IMR-90 (cell line): Measurements from ENCODE around the gene TNFRSF25. TPM values are rescaled to one million over a fixed set of nuclear protein-coding genes. Genes with fewer than 3 reads are reported as not detected.

ENCODE experiments used
- ATAC-seq: fragments of 200-7000 bp; cut with Tn5 transposase; 2 replicates; pipeline ENCODE4 v1.9.1; 2020; ENCODE audit warnings: low read depth, mild to moderate bottlenecking, moderate library complexity
- BruUV-seq: library from RNA; stranded (reverse); fragments of 400-500 nt; replicated peaks from 2 replicates; lab custom pipeline; 2021; lab: Mats Ljungman, UMichigan
- CTCF ChIA-PET: fragments of 300-600 bp; formaldehyde crosslinking; extraction: SDS; loops from one replicate; lab custom pipeline; 2021; ENCODE audit warnings: antibody characterized with exemption; lab: Yijun Ruan, JAX
- POLR2A ChIA-PET: fragments of 300-600 bp; sonication (Branson Sonifier 250); formaldehyde crosslinking; loops from one replicate; lab custom pipeline; 2022; ENCODE audit warnings: antibody characterized with exemption; ENCODE audit not compliant: unreplicated experiment; lab: Charles Lee
- DNase-seq: peaks from one replicate; pipeline ENCODE4 v3.0.0; 2013
- H2AFZ ChIP-seq: replicated peaks from 2 replicates; pipeline ENCODE3; 2013; ENCODE audit warnings: low read length, mild to moderate bottlenecking; ENCODE audit not compliant: poor library complexity
- H2AK5ac ChIP-seq: 2 replicates; pipeline ENCODE4 v1.6.1; 2013; ENCODE audit warnings: low read depth, low read length, inconsistent platforms
- H2AK9ac ChIP-seq: replicated peaks from 2 replicates; pipeline ENCODE3; 2013; ENCODE audit warnings: mild to moderate bottlenecking, low read depth, low read length, moderate library complexity; ENCODE audit not compliant: poor library complexity
- H2BK120ac ChIP-seq: 2 replicates; pipeline ENCODE4 v1.6.1; 2013; ENCODE audit warnings: low read depth, low read length, inconsistent platforms
- H2BK15ac ChIP-seq: 3 replicates; pipeline ENCODE4 v1.6.1; 2013; ENCODE audit warnings: low read depth, low read length, inconsistent platforms
- H2BK20ac ChIP-seq: 2 replicates; pipeline ENCODE4 v1.6.1; 2013; ENCODE audit warnings: low read depth, mild to moderate bottlenecking, inconsistent platforms, low read length, moderate library complexity
- H2BK5ac ChIP-seq: 2 replicates; pipeline ENCODE4 v1.6.1; 2013; ENCODE audit warnings: mild to moderate bottlenecking, low read depth, low read length, inconsistent platforms; ENCODE audit not compliant: poor library complexity, severe bottlenecking
- H3K14ac ChIP-seq: replicated peaks from 2 replicates; pipeline ENCODE4 v1.6.1; 2013; ENCODE audit warnings: low read depth, low read length, inconsistent platforms
- H3K18ac ChIP-seq: 2 replicates; pipeline ENCODE4 v1.6.1; 2013; ENCODE audit warnings: low read depth, low read length, control low read depth
- H3K23ac ChIP-seq: 2 replicates; pipeline ENCODE4 v1.6.1; 2013; ENCODE audit warnings: low read depth, low read length, inconsistent platforms
- H3K27ac ChIP-seq: 2 replicates; pipeline ENCODE4 v1.5.1; 2013; ENCODE audit warnings: mild to moderate bottlenecking, control low read depth, low read length; ENCODE audit not compliant: insufficient read depth
- H3K27me3 ChIP-seq: 2 replicates; pipeline ENCODE4 v1.6.1; 2013; ENCODE audit warnings: low read length; ENCODE audit not compliant: control insufficient read depth, insufficient read depth
- H3K36me3 ChIP-seq: 2 replicates; pipeline ENCODE4 v1.6.1; 2013; ENCODE audit warnings: low read length, mixed read lengths; ENCODE audit not compliant: control insufficient read depth, insufficient read depth
- H3K4ac ChIP-seq: 2 replicates; pipeline ENCODE4 v1.6.1; 2013; ENCODE audit warnings: low read depth, low read length, inconsistent platforms
- H3K4me1 ChIP-seq: 2 replicates; pipeline ENCODE4 v1.6.1; 2013; ENCODE audit warnings: low read length, mixed read lengths; ENCODE audit not compliant: control insufficient read depth, insufficient read depth
- H3K4me2 ChIP-seq: 2 replicates; pipeline ENCODE4 v1.6.1; 2013; ENCODE audit warnings: low read depth, mild to moderate bottlenecking, control low read depth, low read length, moderate library complexity
- H3K4me3 ChIP-seq: 2 replicates; pipeline ENCODE4 v1.5.1; 2013; ENCODE audit warnings: low read depth, mild to moderate bottlenecking, control low read depth, low read length, moderate library complexity; ENCODE audit not compliant: insufficient read depth
- H3K56ac ChIP-seq: 2 replicates; pipeline ENCODE4 v1.6.1; 2013; ENCODE audit warnings: low read length, inconsistent platforms; ENCODE audit not compliant: insufficient read depth; ENCODE audit errors: extremely low read depth
- H3K79me1 ChIP-seq, 2 experiments: 2 replicates each; pipeline ENCODE4 v1.6.1; 2013; ENCODE audit warnings: low read length in 2 of 2, inconsistent platforms in 1 of 2, low read depth in 1 of 2
- H3K9ac ChIP-seq: 2 replicates; pipeline ENCODE4 v1.6.1; 2013; ENCODE audit warnings: low read depth, low read length, control low read depth
- H3K9me1 ChIP-seq: 2 replicates; pipeline ENCODE4 v1.6.1; 2013; ENCODE audit warnings: low read length, inconsistent platforms; ENCODE audit not compliant: insufficient read depth
- H3K9me3 ChIP-seq: 2 replicates; pipeline ENCODE4 v1.6.1; 2013; ENCODE audit warnings: low read length; ENCODE audit not compliant: control insufficient read depth, insufficient read depth
- H4K20me1 ChIP-seq: 2 replicates; pipeline ENCODE4 v1.6.1; 2013; ENCODE audit warnings: low read length, inconsistent platforms; ENCODE audit not compliant: insufficient read depth
- H4K5ac ChIP-seq: 2 replicates; pipeline ENCODE4 v1.6.1; 2013; ENCODE audit warnings: mild to moderate bottlenecking, low read depth, low read length, control low read depth
- H4K8ac ChIP-seq, 2 experiments: 2 replicates each; pipeline ENCODE4 v1.6.1; 2013; ENCODE audit warnings: low read depth in 2 of 2, low read length in 2 of 2, control low read depth in 1 of 2, inconsistent platforms in 1 of 2
- H4K91ac ChIP-seq: 2 replicates; pipeline ENCODE4 v1.6.1; 2013; ENCODE audit warnings: low read depth, low read length, inconsistent platforms; ENCODE audit not compliant: insufficient read depth
- BHLHE40 ChIP-seq: fragments of 150-350 bp; IDR thresholded peaks from 2 replicates; pipeline ENCODE4 v1.6.1; 2016; ENCODE audit warnings: mild to moderate bottlenecking, low read depth, low read length
- CEBPB ChIP-seq: IDR thresholded peaks from 2 replicates; pipeline ENCODE4 v1.6.1; 2012; ENCODE audit warnings: low read depth, low read length, improper control_type of control experiment
- CHD1 ChIP-seq: IDR thresholded peaks from 2 replicates; pipeline ENCODE4 v1.6.1; 2012; ENCODE audit warnings: low read depth, low read length, improper control_type of control experiment
- ELK1 ChIP-seq: fragments of 150-350 bp; IDR thresholded peaks from 2 replicates; pipeline ENCODE4 v1.6.1; 2016; ENCODE audit warnings: low read depth, mild to moderate bottlenecking, low read length, moderate library complexity, borderline replicate concordance
- FOS ChIP-seq: fragments of 150-350 bp; IDR thresholded peaks from 2 replicates; pipeline ENCODE4 v1.6.1; 2016; ENCODE audit warnings: low read depth, low read length
- MAFK ChIP-seq: IDR thresholded peaks from 2 replicates; pipeline ENCODE4 v1.6.1; 2012; ENCODE audit warnings: low read depth, low read length, improper control_type of control experiment
- NFE2L2 ChIP-seq: fragments of 150-350 bp; IDR thresholded peaks from 2 replicates; pipeline ENCODE4 v1.6.1; 2016; ENCODE audit warnings: low read depth, mild to moderate bottlenecking, low read length
- POLR2A ChIP-seq: IDR thresholded peaks from 2 replicates; pipeline ENCODE4 v1.6.1; 2012; ENCODE audit warnings: mild to moderate bottlenecking, low read depth, low read length
- RAD21 ChIP-seq: IDR thresholded peaks from 2 replicates; pipeline ENCODE4 v1.6.1; 2012; ENCODE audit warnings: low read length, improper control_type of control experiment
- RCOR1 ChIP-seq: IDR thresholded peaks from 2 replicates; pipeline ENCODE4 v1.6.1; 2012; ENCODE audit warnings: mild to moderate bottlenecking, low read length, improper control_type of control experiment; ENCODE audit not compliant: insufficient replicate concordance
- USF2 ChIP-seq: fragments of 150-350 bp; IDR thresholded peaks from 2 replicates; pipeline ENCODE4 v1.6.1; 2017; ENCODE audit warnings: mild to moderate bottlenecking, antibody characterized with exemption, low read length, low read depth
- WGBS, 2 experiments: methylation state at CpG; one replicate each; pipeline versions ENCODE4 v1.1.5 to v1.1.7; 2013; ENCODE audit warnings: missing lambda C conversion rate in 2 of 2; ENCODE audit not compliant: insufficient read length in 1 of 2; ENCODE audit errors: extremely low coverage in 2 of 2; 5-methylcytosine and 5-hydroxymethylcytosine counted together
- dilution Hi-C: fragments of 300-500 bp; cut with HindIII; formaldehyde crosslinking; loops from one replicate; pipeline ENCODE4 v1.14.3; 2018; ENCODE audit warnings: low sequenced_read_pairs; ENCODE audit not compliant: unreplicated experiment
- in situ Hi-C: fragments of 300-500 bp; cut with MboI; formaldehyde crosslinking; loops from 3 replicates; pipeline ENCODE4 v1.14.3; 2019; ENCODE audit warnings: low sequenced_read_pairs, inconsistent platforms, mixed read lengths
- intact Hi-C: fragments of 100-400 bp; cut with micrococcal nuclease; formaldehyde crosslinking; loops from 2 replicates; pipeline ENCODE4 v1.10.0; 2022
- polyA plus RNA-seq, 3 experiments: library from polyadenylated mRNA; depleted of rRNA; stranded (reverse); fragments of >200 nt; gene quantifications; 2 replicates each; pipeline ENCODE4 v1.2.3, GENCODE V29; 2012; ENCODE audit warnings: low replicate concordance in 1 of 3
- total RNA-seq: library from RNA; depleted of rRNA; stranded (reverse); fragments of >200 nt; gene quantifications from 2 replicates; pipeline ENCODE4 v1.2.3, GENCODE V29; 2012
- TF ChIP-seq, protein P1 (sequence below): conservative IDR thresholded peaks from 2 replicates; pipeline ENCODE4 v1.5.1; 2012; ENCODE audit warnings: mild to moderate bottlenecking, low read depth, low read length, improper control_type of control experiment

The TNFRSF25 gene
- total and polyA plus RNA-seq, 2 of the 4 experiments (the other 2 are of a cell fraction): 1.3 to 11.2 TPM

- no peak for TF ChIP-seq BHLHE40
- no peak for TF ChIP-seq CHD1
- no peak for TF ChIP-seq ELK1
- TF ChIP-seq RAD21: no peak
- no peak for TF ChIP-seq USF2
- TF ChIP-seq CEBPB: no peak
- TF ChIP-seq MAFK: no peak
- TF ChIP-seq NFE2L2: no peak
- TF ChIP-seq, protein P1, sequence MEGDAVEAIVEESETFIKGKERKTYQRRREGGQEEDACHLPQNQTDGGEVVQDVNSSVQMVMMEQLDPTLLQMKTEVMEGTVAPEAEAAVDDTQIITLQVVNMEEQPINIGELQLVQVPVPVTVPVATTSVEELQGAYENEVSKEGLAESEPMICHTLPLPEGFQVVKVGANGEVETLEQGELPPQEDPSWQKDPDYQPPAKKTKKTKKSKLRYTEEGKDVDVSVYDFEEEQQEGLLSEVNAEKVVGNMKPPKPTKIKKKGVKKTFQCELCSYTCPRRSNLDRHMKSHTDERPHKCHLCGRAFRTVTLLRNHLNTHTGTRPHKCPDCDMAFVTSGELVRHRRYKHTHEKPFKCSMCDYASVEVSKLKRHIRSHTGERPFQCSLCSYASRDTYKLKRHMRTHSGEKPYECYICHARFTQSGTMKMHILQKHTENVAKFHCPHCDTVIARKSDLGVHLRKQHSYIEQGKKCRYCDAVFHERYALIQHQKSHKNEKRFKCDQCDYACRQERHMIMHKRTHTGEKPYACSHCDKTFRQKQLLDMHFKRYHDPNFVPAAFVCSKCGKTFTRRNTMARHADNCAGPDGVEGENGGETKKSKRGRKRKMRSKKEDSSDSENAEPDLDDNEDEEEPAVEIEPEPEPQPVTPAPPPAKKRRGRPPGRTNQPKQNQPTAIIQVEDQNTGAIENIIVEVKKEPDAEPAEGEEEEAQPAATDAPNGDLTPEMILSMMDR: no peak
- TF ChIP-seq RCOR1: no peak
- TF ChIP-seq POLR2A: no peak
- no peak for TF ChIP-seq FOS
- no peak overlapping the region for H3K4me3 ChIP-seq
- DNase-seq: no peak
Measured at GRCh38 chr1:6509919-6510291, 43.9 kb upstream of the TNFRSF25 start.

More at GRCh38 chr1:6509919-6510291, 43.9 kb upstream of the TNFRSF25 start:
- Histone ChIP-seq H2AFZ (no peak overlapping the region), H3K56ac (no peak overlapping the region), H2BK120ac (no peak overlapping the region), H2BK5ac (no peak overlapping the region), H4K91ac (no peak overlapping the region), H2AK5ac (no peak overlapping the region), H3K9ac (no peak overlapping the region), H4K20me1 (no peaks in the 10 kb centered on the region), H4K5ac (no peak overlapping the region), H3K14ac (no peak overlapping the region), H3K4me1 (no peaks in the 10 kb centered on the region), H3K4me2 (no peak overlapping the region), H3K23ac (no peak overlapping the region), H3K9me3 (no peaks in the 10 kb centered on the region), H3K36me3 (no peaks in the 10 kb centered on the region), H3K4ac (no peak overlapping the region), H2AK9ac (no peak overlapping the region), H3K79me1 (no peaks in the 10 kb centered on the region), H3K9me1 (no peaks in the 10 kb centered on the region), H3K18ac (no peak overlapping the region), H3K27me3 (peaks cover 4% of the 10 kb centered on the region; the same call in 1 of the 2 replicates), H4K8ac (no peak overlapping the region), H2BK15ac (no peak overlapping the region), H3K27ac (no peak overlapping the region), H2BK20ac (no peak overlapping the region)
- POLR2A ChIA-PET: no interaction called here
- no TSS peak for BruUV-seq
- in situ Hi-C loops: no loop called here
- ATAC-seq: peak; percentile 13; the same call in 1 of the 2 replicates
- dilution Hi-C loops: no loop called here
- WGBS, 2 experiments: 97% methylated on average over 5 of the region's 10 CpGs; no CpG with 5 or more reads in 1 of the 2 experiments
- CTCF ChIA-PET: no interaction called here
- intact Hi-C loops: no loop called here
